Aorta (tissue), 5 donors: ENCODE results near the gene TMEM125. TPM values are rescaled to one million over a fixed set of nuclear protein-coding genes. Genes with fewer than 3 reads are reported as not detected.
A peak's percentile ranks its signal among the peaks of the same experiment; 100 is the strongest.

Experiments
- ATAC-seq: fragments of 200-7000 bp; cut with Tn5 transposase; one replicate; pipeline ENCODE4 v1.9.1; 2022; ENCODE audit warnings: moderate library complexity; ENCODE audit not compliant: low FRiP score
- DNase-seq, 2 donors: peaks; one replicate each; pipeline ENCODE4 v3.0.0-alpha.2; 2020
- H3K27ac ChIP-seq, 2 donors: one replicate each; pipeline ENCODE4 v1.5.1; 2013; ENCODE audit warnings: low read length in 2 of 2, mild to moderate bottlenecking in 2 of 2, moderate library complexity in 2 of 2, control low read depth in 1 of 2, inconsistent platforms in 1 of 2, low read depth in 1 of 2
- H3K27me3 ChIP-seq, 2 donors: one replicate each; pipeline ENCODE4 v1.6.1; 2013; ENCODE audit warnings: control low read depth in 1 of 2, low read length in 1 of 2, mild to moderate bottlenecking in 1 of 2, moderate library complexity in 1 of 2; ENCODE audit not compliant: insufficient read depth in 2 of 2, control insufficient read depth in 1 of 2
- H3K36me3 ChIP-seq, 2 donors: one replicate each; pipeline ENCODE4 v1.6.1; 2013; ENCODE audit warnings: control low read depth in 1 of 2, low read length in 1 of 2, mild to moderate bottlenecking in 1 of 2; ENCODE audit not compliant: insufficient read depth in 2 of 2, control insufficient read depth in 1 of 2
- H3K4me1 ChIP-seq, 2 donors: one replicate each; pipeline ENCODE4 v1.6.1; 2013; ENCODE audit warnings: low read length in 2 of 2, control low read depth in 1 of 2, mild to moderate bottlenecking in 1 of 2, moderate library complexity in 1 of 2; ENCODE audit not compliant: insufficient read depth in 2 of 2, control insufficient read depth in 1 of 2
- H3K4me3 ChIP-seq, 2 donors: one replicate each; pipeline ENCODE4 v1.5.1; 2013; ENCODE audit warnings: low read length in 2 of 2, control low read depth in 1 of 2, mild to moderate bottlenecking in 1 of 2
- H3K9me3 ChIP-seq: one replicate; pipeline ENCODE4 v1.6.1; 2013; ENCODE audit warnings: mild to moderate bottlenecking, low read length; ENCODE audit not compliant: control insufficient read depth
- WGBS, 2 donors: extraction: QIAGEN DNeasy Blood & Tissue Kit; methylation state at CpG; one replicate each; pipeline ENCODE4 v1.1.7; 2013; 5-methylcytosine and 5-hydroxymethylcytosine counted together
- intact Hi-C, 2 donors: fragments of 100-400 bp; cut with DNase I; formaldehyde crosslinking; loops; one replicate each; pipeline versions ENCODE4 v1.14.2 to v1.15.0; 2022
- polyA plus RNA-seq, 2 donors: library from polyadenylated mRNA; stranded (reverse); fragments of 200-250 nt; gene quantifications; one replicate each; pipeline ENCODE4 v1.2.3, GENCODE V29; 2013
- total RNA-seq, 2 donors: library from RNA; stranded (reverse); fragmentation: NEBNext Ultra II Directional; extraction: Animal tissue kit (Norgen Biotek cat#: 25700); gene quantifications; one replicate each; pipeline ENCODE4 v1.2.1, GENCODE V29; 2021
- donor health status: healthy with polysubstance abuse.
- donor health status: Bipolar disorder and iron deficiency.
- donor health status: DM: no; HTN: no; CAD: no.
- donor health status: DM: no; HTN: no; CAD: no.
- donor health status: DM: yes; HTN: yes; CAD: no.

Gene TMEM125
- total and polyA plus RNA-seq, 4 donors, result 6.1 TPM; not detected in 3

DNA sequence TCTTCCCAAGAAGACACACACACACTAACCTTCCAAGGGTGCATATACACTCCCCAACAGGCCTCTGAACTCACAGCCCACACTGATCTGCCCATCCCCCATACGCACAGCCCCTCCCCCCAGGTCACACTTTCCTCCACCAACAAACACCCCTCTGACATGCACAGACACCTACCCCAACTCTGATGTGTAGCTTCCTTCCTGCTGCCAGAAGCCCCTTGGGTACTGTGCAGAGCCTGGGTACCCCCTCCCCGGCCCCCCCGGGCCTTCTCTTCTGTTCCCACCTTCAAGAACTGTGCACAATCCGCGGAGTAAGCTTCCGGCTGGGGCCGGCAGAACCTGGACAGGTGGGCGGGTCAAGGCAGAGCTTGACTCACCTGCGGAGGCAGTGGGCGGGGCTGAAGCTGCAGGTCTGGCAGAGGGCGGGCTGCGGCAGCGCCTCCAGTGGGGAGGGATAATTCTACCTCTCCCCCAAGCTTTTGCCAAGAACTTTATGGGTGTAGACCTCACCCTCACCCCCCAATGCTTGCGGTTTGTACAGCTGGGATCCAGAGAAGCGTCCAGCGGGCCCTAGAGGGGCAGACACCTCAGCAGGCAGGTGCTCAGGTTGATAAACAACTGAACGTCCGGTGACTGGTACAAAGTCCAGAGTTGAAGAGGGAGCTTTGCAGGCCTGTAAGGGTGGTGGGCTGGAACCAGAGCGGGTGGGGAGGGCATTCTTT lies 15.6 kb downstream of the TMEM125 start, which contains the start of gene C1orf210:
TSS of gene C1orf210 (minus strand) at position 313 of the 722 bp plus-strand sequence. CDS start 2,311 bp downstream, outside the sequence.
- 32 to 34% methylated on average over 19 of the region's 19 CpGs for WGBS, 2 donors
- no peak for ATAC-seq
- H3K27ac ChIP-seq, result no peak within 1 kb of the TSS
- H3K4me1 ChIP-seq, result no peaks in the 10 kb centered on the region
- no peaks in the 10 kb centered on the region for H3K9me3 ChIP-seq
- no peak within 1 kb of the TSS for H3K4me3 ChIP-seq
- intact Hi-C loops, result no loop called here
- H3K27me3 ChIP-seq, result no peaks in the 10 kb centered on the region
- peak; percentile 38 to 76 for DNase-seq
- H3K36me3 ChIP-seq, result no peaks in the 10 kb centered on the region

DNA sequence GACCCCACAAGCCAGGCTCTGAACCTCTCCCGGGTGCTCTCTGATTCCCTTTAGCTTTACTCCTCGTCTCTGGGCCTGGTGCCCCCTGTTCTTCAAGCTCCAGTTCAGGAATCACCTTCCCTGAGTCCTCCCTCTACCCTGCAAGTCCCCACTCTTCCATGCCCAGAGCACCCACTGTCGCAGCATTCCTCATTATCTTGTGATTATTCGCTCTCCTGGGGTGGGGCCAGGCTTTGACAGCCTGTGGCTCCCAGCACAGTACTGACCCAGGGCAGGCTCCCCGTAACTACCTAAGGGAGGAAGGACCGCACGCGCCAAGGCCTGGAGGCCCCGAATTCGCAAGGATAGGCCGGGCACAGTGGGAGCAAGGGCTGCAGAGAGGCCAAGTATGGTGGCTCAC lies 16.3 kb downstream of the TMEM125 start:
- Histone ChIP-seq H3K4me1 (no peaks in the 10 kb centered on the region), H3K36me3 (no peaks in the 10 kb centered on the region), H3K9me3 (no peaks in the 10 kb centered on the region), H3K27me3 (no peaks in the 10 kb centered on the region), H3K4me3 (no peak overlapping the region), H3K27ac (no peak overlapping the region)
- intact Hi-C loops, result no loop called here
- WGBS, 2 donors, result 93 to 97% methylated on average over 11 of the region's 11 CpGs
- DNase-seq (peak; percentile 17 to 50), ATAC-seq (no peak)

GRCh38 chr1:43286533-43286932 lies 16.8 kb downstream of the TMEM125 start:
- DNase-seq (peak in 1 of 2 donors; percentile 5), ATAC-seq (no peak)
- Histone ChIP-seq H3K36me3 (no peaks in the 10 kb centered on the region), H3K9me3 (no peaks in the 10 kb centered on the region), H3K27me3 (no peaks in the 10 kb centered on the region), H3K4me3 (no peak overlapping the region), H3K27ac (no peak overlapping the region), H3K4me1 (no peaks in the 10 kb centered on the region)
- WGBS, 2 donors, result 95 to 99% methylated on average over 5 of the region's 5 CpGs
- intact Hi-C loops, result no loop called here

DNA sequence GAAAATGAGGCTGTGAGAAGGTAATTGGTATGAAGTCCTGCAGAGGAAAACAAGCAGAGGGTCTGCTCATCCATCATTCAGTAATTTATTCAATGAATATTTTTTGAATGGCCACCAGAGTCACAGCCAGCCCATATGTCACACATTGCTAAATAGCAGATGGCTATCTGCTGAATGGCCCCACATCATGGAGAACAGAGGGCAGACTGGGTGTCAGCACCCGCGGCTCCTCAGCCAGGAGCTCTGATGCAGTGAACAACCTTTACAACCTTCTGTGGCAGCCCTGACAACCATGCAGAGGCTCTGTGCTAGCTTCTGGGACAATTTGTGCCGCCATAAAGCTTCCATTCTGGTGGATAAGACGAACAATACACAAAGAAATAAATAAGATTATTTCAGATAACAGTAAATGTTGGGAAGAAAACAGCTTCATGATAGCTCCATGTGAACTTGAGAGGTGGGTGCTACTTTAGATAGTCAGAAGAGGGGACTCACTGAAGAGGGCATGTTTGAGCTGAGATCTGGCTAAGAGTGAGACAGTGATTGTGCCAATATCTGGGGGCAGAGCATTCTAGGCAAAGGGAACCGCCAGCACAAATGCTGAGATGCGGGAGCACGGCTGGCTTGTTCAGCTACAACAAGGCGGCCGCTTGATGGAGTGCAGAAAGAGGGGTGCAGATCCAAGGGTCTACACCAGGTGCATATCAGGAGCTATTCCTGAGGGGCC lies 18.4 kb downstream of the TMEM125 start:
- H3K4me1 ChIP-seq, result no peaks in the 10 kb centered on the region
- H3K4me3 ChIP-seq, result no peak overlapping the region
- H3K36me3 ChIP-seq, result no peaks in the 10 kb centered on the region
- DNase-seq (peak in 1 of 2 donors; percentile 33), ATAC-seq (no peak)
- no peaks in the 10 kb centered on the region for H3K9me3 ChIP-seq
- WGBS, 2 donors, result 84% methylated on average over 9 of the region's 9 CpGs
- H3K27ac ChIP-seq, result no peak overlapping the region
- intact Hi-C loops, result no loop called here
- H3K27me3 ChIP-seq, result no peaks in the 10 kb centered on the region

DNA sequence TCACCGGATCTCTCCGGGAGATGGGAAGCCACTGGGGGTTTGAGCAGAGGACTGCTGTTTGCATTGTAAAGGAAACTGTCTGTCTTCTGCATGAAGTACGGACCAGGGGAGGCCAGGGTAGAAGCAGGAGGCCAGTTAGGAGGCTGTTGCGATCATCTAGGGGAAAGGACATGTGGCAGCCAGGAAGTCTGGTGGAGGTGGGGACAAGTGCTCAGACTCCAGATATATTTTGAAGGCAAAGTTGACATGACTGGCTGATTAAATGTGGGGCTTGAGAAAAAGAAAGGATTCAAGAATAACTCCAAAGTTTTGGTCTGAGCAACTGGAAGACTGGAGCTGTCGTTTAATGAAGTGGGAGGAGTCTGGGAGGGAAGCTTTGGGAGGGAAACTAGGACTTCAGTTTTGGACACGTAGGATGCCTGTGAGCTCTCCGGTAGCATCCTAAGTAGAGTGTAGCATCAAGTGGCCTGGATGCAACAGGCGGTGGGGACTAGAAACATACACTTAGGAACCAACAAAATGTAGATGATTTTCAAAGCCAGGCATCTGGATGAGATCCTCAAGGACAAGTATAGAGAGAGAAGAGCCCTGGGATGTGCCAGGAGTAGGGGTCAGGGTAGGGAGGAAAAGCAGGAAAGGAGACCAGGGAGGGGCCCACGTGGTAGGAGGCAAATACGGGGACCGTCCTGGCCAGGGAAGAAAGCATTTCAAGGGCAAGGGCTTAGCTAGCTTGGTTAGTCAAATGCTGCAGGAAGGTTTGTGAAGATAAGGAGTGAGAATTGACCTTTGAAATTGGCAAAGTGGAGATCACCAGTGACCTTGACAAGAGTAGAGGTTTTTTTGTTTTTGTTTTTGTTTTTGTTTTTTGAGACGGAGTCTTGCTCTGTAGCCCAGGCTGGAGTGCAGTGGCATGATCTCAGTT lies 19.3 kb downstream of the TMEM125 start:
- DNase-seq (no peak), ATAC-seq (no peak)
- Histone ChIP-seq H3K9me3 (no peaks in the 10 kb centered on the region), H3K36me3 (no peaks in the 10 kb centered on the region), H3K27me3 (no peaks in the 10 kb centered on the region), H3K4me1 (no peaks in the 10 kb centered on the region), H3K27ac (no peak overlapping the region), H3K4me3 (no peak overlapping the region)
- intact Hi-C loops, result no loop called here
- WGBS, 2 donors, result 67% methylated on average over 12 of the region's 12 CpGs

DNA sequence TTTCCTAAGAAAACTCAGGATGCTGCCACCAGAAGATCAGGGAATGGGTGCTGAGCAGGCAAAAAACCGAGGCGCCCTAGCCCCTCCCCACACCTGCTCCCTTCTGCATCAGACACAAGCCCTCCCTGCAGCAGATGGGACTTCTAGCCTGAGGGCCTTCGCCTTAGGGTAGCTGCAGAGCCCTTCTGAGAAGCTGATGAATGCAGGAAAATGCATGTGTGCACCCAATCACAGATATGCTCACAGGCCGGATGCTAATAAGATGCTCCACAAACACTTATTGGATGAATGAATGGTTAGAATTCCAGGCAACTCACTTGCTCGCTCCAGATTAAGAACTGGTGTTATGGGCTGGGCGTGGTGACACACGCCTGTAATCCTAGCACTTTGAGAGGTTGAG lies 22.4 kb downstream of the TMEM125 start:
- WGBS, 2 donors, result 83 to 90% methylated on average over 7 of the region's 7 CpGs
- Histone ChIP-seq H3K4me1 (no peaks in the 10 kb centered on the region), H3K36me3 (no peaks in the 10 kb centered on the region), H3K27ac (no peak overlapping the region), H3K9me3 (no peaks in the 10 kb centered on the region), H3K4me3 (no peak overlapping the region), H3K27me3 (no peaks in the 10 kb centered on the region)
- DNase-seq (no peak), ATAC-seq (no peak)
- intact Hi-C loops, result no loop called here

- no peaks in the 10 kb centered on the region for H3K9me3 ChIP-seq
- no peaks in the 10 kb centered on the region for H3K27me3 ChIP-seq
- H3K27ac ChIP-seq, result no peak overlapping the region
- WGBS, 2 donors, result 88 to 90% methylated on average over 5 of the region's 5 CpGs
- no peak overlapping the region for H3K4me3 ChIP-seq
- no peaks in the 10 kb centered on the region for H3K4me1 ChIP-seq
- intact Hi-C loops, result no loop called here
- DNase-seq (no peak), ATAC-seq (no peak)
- H3K36me3 ChIP-seq, result no peaks in the 10 kb centered on the region
These were observed 22.9 kb downstream of the TMEM125 start for GRCh38 chr1:43292679-43293078.

- H3K27me3 ChIP-seq, result no peaks in the 10 kb centered on the region
- H3K9me3 ChIP-seq, result no peaks in the 10 kb centered on the region
- intact Hi-C loops, result no loop called here
- no peak for DNase-seq
- H3K4me3 ChIP-seq, result no peak overlapping the region
- no peak for ATAC-seq
- no peaks in the 10 kb centered on the region for H3K36me3 ChIP-seq
- no peak overlapping the region for H3K27ac ChIP-seq
- 89 to 93% methylated on average over 2 of the region's 2 CpGs for WGBS, 2 donors
- no peaks in the 10 kb centered on the region for H3K4me1 ChIP-seq
These were observed 23.4 kb downstream of the TMEM125 start for GRCh38 chr1:43293176-43293575.
